ENCODE data around the gene MICAL1.
A peak's percentile ranks its signal among the peaks of the same experiment; 100 is the strongest.

The MICAL1 gene

DNA sequence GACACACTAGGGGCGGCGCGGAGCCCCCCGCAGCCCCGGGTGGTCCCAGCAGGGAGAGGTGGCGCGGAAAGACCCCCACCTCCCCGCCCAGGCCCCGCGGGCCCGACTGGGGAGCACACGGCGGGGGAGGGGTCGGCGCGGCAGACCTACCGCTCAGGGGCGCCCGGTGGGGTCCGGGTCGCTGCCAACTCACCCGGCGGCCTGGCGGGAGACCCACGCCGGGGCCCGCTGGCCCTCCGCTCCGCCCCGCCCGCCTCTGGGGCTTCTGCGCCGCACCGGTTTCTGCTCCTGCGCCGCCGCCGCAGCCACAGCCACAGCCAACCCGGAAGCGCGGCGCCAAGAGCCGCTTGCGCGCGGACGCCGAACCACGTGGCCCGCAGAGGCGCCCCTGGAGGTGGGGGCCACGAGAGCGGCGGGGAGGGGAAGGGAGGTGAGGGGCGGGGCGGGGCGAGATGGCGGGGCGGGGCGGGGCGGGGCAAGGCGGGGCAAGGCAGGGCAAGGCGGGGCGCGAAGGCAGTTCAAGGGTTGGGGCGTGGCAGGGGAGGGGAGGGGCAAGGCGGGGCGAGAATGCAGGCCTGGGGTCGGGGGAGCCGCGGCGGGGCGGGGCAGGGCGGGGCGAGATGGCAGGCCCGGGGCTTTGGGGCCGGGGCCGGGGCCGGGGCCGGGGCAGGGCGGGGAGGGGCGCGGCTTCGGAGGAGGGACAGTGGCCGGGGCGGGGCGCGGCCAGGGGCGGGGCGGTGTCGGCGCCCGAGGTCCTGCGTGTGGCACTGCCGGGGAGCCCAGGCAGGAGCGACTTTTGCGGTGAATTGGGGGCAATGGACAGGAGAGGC is 27.5 kb upstream of the MICAL1 start, which contains the start of gene ZBTB24 (continued):
- TF ChIP-seq ZNF529 (tag by site-specific recombination; IDR thresholded peaks at IDR 0.05; ENCODE audit: insufficient replicate concordance) (no peak), RBAK (tag by site-specific recombination; IDR thresholded peaks at IDR 0.05) (no peak), ZBTB17 (tag by site-specific recombination; IDR thresholded peaks at IDR 0.05) (no peak), ZBTB10 (tag by site-specific recombination; IDR thresholded peaks at IDR 0.05) (no peak), ZFP69B (tag by site-specific recombination; IDR thresholded peaks at IDR 0.05) (no peak), ZNF76 (tag by site-specific recombination; IDR thresholded peaks at IDR 0.05; ENCODE audit: borderline replicate concordance, low read depth) (no peak), PRDM10 (tag by site-specific recombination; IDR thresholded peaks at IDR 0.05) (0 out of 2 replicates have a peak, but pooled peaks have one; percentile 2), ZFP37 (tag by site-specific recombination; IDR thresholded peaks at IDR 0.05) (no peak), TCF7L2 (IDR thresholded peaks at IDR 0.05; ENCODE audit: borderline replicate concordance, low read depth, low read length) (no peak), MYNN (tag by site-specific recombination; IDR thresholded peaks at IDR 0.05; ENCODE audit: borderline replicate concordance) (no peak), ZBTB21 (tag by site-specific recombination; IDR thresholded peaks at IDR 0.05) (no peak), ZNF266 (tag by site-specific recombination; IDR thresholded peaks at IDR 0.05; ENCODE audit: low read depth) (no peak), ZNF121 (tag by site-specific recombination; IDR thresholded peaks at IDR 0.05) (no peak), ZNF292 (tag by site-specific recombination; IDR thresholded peaks at IDR 0.05; ENCODE audit: borderline replicate concordance, low read depth) (no peak), ZBTB49 (tag by site-specific recombination; IDR thresholded peaks at IDR 0.05; ENCODE audit: low read depth) (no peak), GLIS1 (tag by site-specific recombination; IDR thresholded peaks at IDR 0.05) (peak; percentile 90), ZNF146 (tag by site-specific recombination; IDR thresholded peaks at IDR 0.05) (no peak), IKZF3 (tag by site-specific recombination; IDR thresholded peaks at IDR 0.05) (0 out of 2 replicates have a peak, but pooled peaks have one; percentile 28)
- TF ChIP-seq, protein P1, sequence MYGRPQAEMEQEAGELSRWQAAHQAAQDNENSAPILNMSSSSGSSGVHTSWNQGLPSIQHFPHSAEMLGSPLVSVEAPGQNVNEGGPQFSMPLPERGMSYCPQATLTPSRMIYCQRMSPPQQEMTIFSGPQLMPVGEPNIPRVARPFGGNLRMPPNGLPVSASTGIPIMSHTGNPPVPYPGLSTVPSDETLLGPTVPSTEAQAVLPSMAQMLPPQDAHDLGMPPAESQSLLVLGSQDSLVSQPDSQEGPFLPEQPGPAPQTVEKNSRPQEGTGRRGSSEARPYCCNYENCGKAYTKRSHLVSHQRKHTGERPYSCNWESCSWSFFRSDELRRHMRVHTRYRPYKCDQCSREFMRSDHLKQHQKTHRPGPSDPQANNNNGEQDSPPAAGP (tag by site-specific recombination; IDR thresholded peaks at IDR 0.05) = no peak
- TF ChIP-seq, protein P2, sequence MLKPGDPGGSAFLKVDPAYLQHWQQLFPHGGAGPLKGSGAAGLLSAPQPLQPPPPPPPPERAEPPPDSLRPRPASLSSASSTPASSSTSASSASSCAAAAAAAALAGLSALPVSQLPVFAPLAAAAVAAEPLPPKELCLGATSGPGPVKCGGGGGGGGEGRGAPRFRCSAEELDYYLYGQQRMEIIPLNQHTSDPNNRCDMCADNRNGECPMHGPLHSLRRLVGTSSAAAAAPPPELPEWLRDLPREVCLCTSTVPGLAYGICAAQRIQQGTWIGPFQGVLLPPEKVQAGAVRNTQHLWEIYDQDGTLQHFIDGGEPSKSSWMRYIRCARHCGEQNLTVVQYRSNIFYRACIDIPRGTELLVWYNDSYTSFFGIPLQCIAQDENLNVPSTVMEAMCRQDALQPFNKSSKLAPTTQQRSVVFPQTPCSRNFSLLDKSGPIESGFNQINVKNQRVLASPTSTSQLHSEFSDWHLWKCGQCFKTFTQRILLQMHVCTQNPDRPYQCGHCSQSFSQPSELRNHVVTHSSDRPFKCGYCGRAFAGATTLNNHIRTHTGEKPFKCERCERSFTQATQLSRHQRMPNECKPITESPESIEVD (tag by site-specific recombination; IDR thresholded peaks at IDR 0.05) = no peak
- TF ChIP-seq, protein P3, sequence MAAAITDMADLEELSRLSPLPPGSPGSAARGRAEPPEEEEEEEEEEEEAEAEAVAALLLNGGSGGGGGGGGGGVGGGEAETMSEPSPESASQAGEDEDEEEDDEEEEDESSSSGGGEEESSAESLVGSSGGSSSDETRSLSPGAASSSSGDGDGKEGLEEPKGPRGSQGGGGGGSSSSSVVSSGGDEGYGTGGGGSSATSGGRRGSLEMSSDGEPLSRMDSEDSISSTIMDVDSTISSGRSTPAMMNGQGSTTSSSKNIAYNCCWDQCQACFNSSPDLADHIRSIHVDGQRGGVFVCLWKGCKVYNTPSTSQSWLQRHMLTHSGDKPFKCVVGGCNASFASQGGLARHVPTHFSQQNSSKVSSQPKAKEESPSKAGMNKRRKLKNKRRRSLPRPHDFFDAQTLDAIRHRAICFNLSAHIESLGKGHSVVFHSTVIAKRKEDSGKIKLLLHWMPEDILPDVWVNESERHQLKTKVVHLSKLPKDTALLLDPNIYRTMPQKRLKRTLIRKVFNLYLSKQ (tag by site-specific recombination; IDR thresholded peaks at IDR 0.05; ENCODE audit: borderline replicate concordance) = no peak
